WTC11 (cell line): ENCODE results near the gene MDH2. TPM values are rescaled to one million over a fixed set of nuclear protein-coding genes. Genes with fewer than 3 reads are reported as not detected.
A peak's percentile ranks its signal among the peaks of the same experiment; 100 is the strongest.

Experiments
- ATAC-seq: fragments of 200-7000 bp; cut with Tn5 transposase; 2 replicates; pipeline ENCODE4 v1.10.0; 2021; ENCODE audit warnings: mild to moderate bottlenecking, moderate library complexity
- Bru-seq: library from RNA; stranded (reverse); fragments of 400-500 nt; gene quantifications from one replicate; lab custom pipeline; 2021; lab: Mats Ljungman, UMichigan
- CTCF ChIA-PET: fragments of 300-600 bp; sonication (Branson Sonifier 250); formaldehyde crosslinking; loops from one replicate; lab custom pipeline; 2021; ENCODE audit warnings: antibody characterized with exemption; lab: Charles Lee
- POLR2A ChIA-PET: fragments of 350-600 bp; sonication (Branson Sonifier 250); formaldehyde crosslinking; loops from one replicate; lab custom pipeline; 2021; ENCODE audit warnings: antibody characterized with exemption; lab: Charles Lee
- DNase-seq: peaks from one replicate; pipeline ENCODE4 v3.0.0; 2021; ENCODE audit warnings: low spot score
- H3K27ac Mint-ChIP-seq: 2 replicates; pipeline ENCODE4 v1.8.0; 2021; ENCODE audit warnings: mixed read lengths
- H3K27me3 Mint-ChIP-seq: 2 replicates; pipeline ENCODE4 v1.8.0; 2021; ENCODE audit warnings: low read depth, mild to moderate bottlenecking, moderate library complexity, mixed read lengths
- H3K36me3 Mint-ChIP-seq: 2 replicates; pipeline ENCODE4 v1.8.0; 2021; ENCODE audit warnings: mixed read lengths
- H3K4me1 Mint-ChIP-seq: 2 replicates; pipeline ENCODE4 v1.8.0; 2022; ENCODE audit warnings: mixed read lengths
- H3K4me3 Mint-ChIP-seq: 2 replicates; pipeline ENCODE4 v1.8.0; 2021; ENCODE audit warnings: mild to moderate bottlenecking, moderate library complexity, mixed read lengths
- H3K9me3 Mint-ChIP-seq: 2 replicates; pipeline ENCODE4 v1.8.0; 2021; ENCODE audit warnings: mixed read lengths
- CBFB ChIP-seq: sonication (generic); formaldehyde crosslinking; IDR thresholded peaks from 2 replicates; pipeline ENCODE4 v1.8.1; 2022; ENCODE audit warnings: mild to moderate bottlenecking, low read depth, missing genetic modification reagents
- CDX4 ChIP-seq: fragments of 250-450 bp; sonication (Bioruptor Pico); IDR thresholded peaks from 2 replicates; pipeline ENCODE4 v1.9.0; 2021; ENCODE audit warnings: moderate library complexity, mild to moderate bottlenecking, inconsistent platforms, borderline replicate concordance
- ERG ChIP-seq: fragments of 250-450 bp; sonication (Bioruptor Pico); IDR thresholded peaks from 2 replicates; pipeline ENCODE4 v1.8.0; 2021; ENCODE audit warnings: mild to moderate bottlenecking
- FOXJ3 ChIP-seq: sonication (generic); formaldehyde crosslinking; IDR thresholded peaks from 2 replicates; pipeline ENCODE4 v1.9.0; 2021; ENCODE audit warnings: missing genetic modification reagents, mild to moderate bottlenecking, borderline replicate concordance
- IRF2 ChIP-seq: sonication (generic); formaldehyde crosslinking; IDR thresholded peaks from 2 replicates; pipeline ENCODE4 v1.8.0; 2022; ENCODE audit warnings: low read depth, missing genetic modification reagents, borderline replicate concordance
- JUN ChIP-seq: sonication (generic); formaldehyde crosslinking; IDR thresholded peaks from 2 replicates; pipeline ENCODE4 v1.8.0; 2023; ENCODE audit warnings: mild to moderate bottlenecking, missing genetic modification reagents
- MYBL2 ChIP-seq: sonication (generic); formaldehyde crosslinking; IDR thresholded peaks from 2 replicates; pipeline ENCODE4 v1.8.1; 2023; ENCODE audit warnings: mild to moderate bottlenecking, moderate library complexity, missing genetic modification reagents
- NFE2L1 ChIP-seq: sonication (generic); formaldehyde crosslinking; IDR thresholded peaks from 2 replicates; pipeline ENCODE4 v1.8.1; 2023; ENCODE audit warnings: missing genetic modification reagents
- PREB ChIP-seq: sonication (generic); formaldehyde crosslinking; IDR thresholded peaks from 2 replicates; pipeline ENCODE4 v1.8.1; 2022; ENCODE audit warnings: mild to moderate bottlenecking, missing genetic modification reagents, moderate library complexity, borderline replicate concordance
- TCF7 ChIP-seq: sonication (generic); formaldehyde crosslinking; IDR thresholded peaks from 2 replicates; pipeline ENCODE4 v1.8.0; 2022; ENCODE audit warnings: mild to moderate bottlenecking, low read depth, missing genetic modification reagents, moderate library complexity
- USF1 ChIP-seq: sonication (generic); formaldehyde crosslinking; IDR thresholded peaks from 2 replicates; pipeline ENCODE4 v1.8.0; 2022; ENCODE audit warnings: mild to moderate bottlenecking, missing genetic modification reagents
- ZMAT4 ChIP-seq: fragments of 250-450 bp; sonication (Bioruptor Pico); IDR thresholded peaks from 2 replicates; pipeline ENCODE4 v1.9.0; 2021; ENCODE audit warnings: mild to moderate bottlenecking
- ZNF232 ChIP-seq: sonication (generic); formaldehyde crosslinking; IDR thresholded peaks from 2 replicates; pipeline ENCODE4 v1.8.0; 2022; ENCODE audit warnings: mild to moderate bottlenecking, missing genetic modification reagents
- ZNF416 ChIP-seq: fragments of 250-450 bp; sonication (Bioruptor Pico); IDR thresholded peaks from 2 replicates; pipeline ENCODE4 v1.9.0; 2021; ENCODE audit warnings: mild to moderate bottlenecking, inconsistent platforms
- ZNF423 ChIP-seq: fragments of 250-450 bp; sonication (Bioruptor Pico); IDR thresholded peaks from 2 replicates; pipeline ENCODE4 v2.1.2; 2022; ENCODE audit warnings: mild to moderate bottlenecking, moderate library complexity
- long read RNA-seq, 3 experiments: library from RNA in 1 of 3; library from capped mRNA in 1 of 3; library from polyadenylated mRNA in 1 of 3; unstranded in 2 of 3; stranded (forward) in 1 of 3; transcript quantifications; one replicate each; pipeline ENCODE4 v2.0.0, GENCODE V29; 2021
- total RNA-seq: library from RNA; stranded (reverse); gene quantifications from 3 replicates; pipeline ENCODE4 v1.2.3, GENCODE V29; 2021
- TF ChIP-seq, protein P1 (sequence below): sonication (generic); formaldehyde crosslinking; conservative IDR thresholded peaks from 2 replicates; pipeline ENCODE4 v1.8.1; 2023; ENCODE audit warnings: mild to moderate bottlenecking, low read depth, missing genetic modification reagents, moderate library complexity
- TF ChIP-seq, protein P2 (sequence below): sonication (generic); formaldehyde crosslinking; IDR thresholded peaks from 2 replicates; pipeline ENCODE4 v1.8.0; 2023; ENCODE audit warnings: missing genetic modification reagents, mild to moderate bottlenecking, borderline replicate concordance
- TF ChIP-seq, protein P3 (sequence below): fragments of 250-450 bp; sonication (Bioruptor Pico); IDR thresholded peaks from 2 replicates; pipeline ENCODE4 v2.1.2; 2022; ENCODE audit warnings: mild to moderate bottlenecking, moderate library complexity
- TF ChIP-seq, protein P4 (sequence below): sonication (generic); formaldehyde crosslinking; conservative IDR thresholded peaks from 2 replicates; pipeline ENCODE4 v1.8.1; 2022; ENCODE audit warnings: mild to moderate bottlenecking, missing genetic modification reagents

The MDH2 gene
- total RNA-seq = 298 to 333 TPM (median 313 TPM) in 3 replicates
- Bru-seq, nascent RNA = percentile 87 among the genes with signal in this experiment
- long read RNA-seq, experiment 1, transcript MDH2-204 (8 exons, 2,020 nt) = minor isoform, 14 of 799 reads
- long read RNA-seq, experiment 1, transcript MDH2-201 (9 exons, 2,209 nt) = major isoform, 753 of 799 reads
- long read RNA-seq, experiment 1, partial matches to known transcripts = 18 of 799 reads
- long read RNA-seq, experiment 1, other reads (novel, unspliced or antisense) = 13 of 799 reads
- long read RNA-seq, experiment 2, transcript MDH2-201 (9 exons, 2,209 nt) = major isoform, 505 of 616 reads
- long read RNA-seq, experiment 2, transcript MDH2-204 (8 exons, 2,020 nt) = minor isoform, 6 of 616 reads
- long read RNA-seq, experiment 2, partial matches to known transcripts = 65 of 616 reads
- long read RNA-seq, experiment 2, other reads (novel, unspliced or antisense) = 36 of 616 reads
- long read RNA-seq, experiment 3, transcript MDH2-201 (9 exons, 2,209 nt) = major isoform, 722 of 748 reads
- long read RNA-seq, experiment 3, transcript MDH2-204 (8 exons, 2,020 nt) = minor isoform, 14 of 748 reads
- long read RNA-seq, experiment 3, partial matches to known transcripts = 2 of 748 reads
- long read RNA-seq, experiment 3, other reads (novel, unspliced or antisense) = 10 of 748 reads

GRCh38 chr7:76047811-76048667 lies at the start of gene MDH2, which contains the start of gene STYXL1:
Gene MDH2, plus strand, starts transcription at chr7:76048106. Its CDS starts 55 bp downstream, at chr7:76048161.
Gene STYXL1, minus strand, starts transcription at chr7:76048000. Its CDS starts 17,477 bp downstream, at chr7:76030523.
- Mint-ChIP-seq H3K9me3 (no peaks in the 10 kb centered on the region), H3K4me3 (peak within 1 kb of the TSS; percentile 99), H3K4me1 (peaks cover 22% of the 10 kb centered on the region), H3K36me3 (peaks cover 24% of the 10 kb centered on the region), H3K27ac (peak within 1 kb of the TSS; percentile 99), H3K27me3 (no peaks in the 10 kb centered on the region)
- DNase-seq (peak; percentile 94), ATAC-seq (peak; percentile 96)
- POLR2A ChIA-PET = interaction anchor here (0.6 to 2.2 kb wide), 14 partner anchors 10 to 520 kb away, joined by 3 to 9 read pairs (median 4); partner anchors contain the start of gene POR
- CTCF ChIA-PET = interaction anchor here (0.6 to 2.7 kb wide), 13 partner anchors 11 to 270 kb away, joined by 3 to 13 read pairs (median 3); no protein-coding TSS in a partner anchor
- TF ChIP-seq, protein P1, sequence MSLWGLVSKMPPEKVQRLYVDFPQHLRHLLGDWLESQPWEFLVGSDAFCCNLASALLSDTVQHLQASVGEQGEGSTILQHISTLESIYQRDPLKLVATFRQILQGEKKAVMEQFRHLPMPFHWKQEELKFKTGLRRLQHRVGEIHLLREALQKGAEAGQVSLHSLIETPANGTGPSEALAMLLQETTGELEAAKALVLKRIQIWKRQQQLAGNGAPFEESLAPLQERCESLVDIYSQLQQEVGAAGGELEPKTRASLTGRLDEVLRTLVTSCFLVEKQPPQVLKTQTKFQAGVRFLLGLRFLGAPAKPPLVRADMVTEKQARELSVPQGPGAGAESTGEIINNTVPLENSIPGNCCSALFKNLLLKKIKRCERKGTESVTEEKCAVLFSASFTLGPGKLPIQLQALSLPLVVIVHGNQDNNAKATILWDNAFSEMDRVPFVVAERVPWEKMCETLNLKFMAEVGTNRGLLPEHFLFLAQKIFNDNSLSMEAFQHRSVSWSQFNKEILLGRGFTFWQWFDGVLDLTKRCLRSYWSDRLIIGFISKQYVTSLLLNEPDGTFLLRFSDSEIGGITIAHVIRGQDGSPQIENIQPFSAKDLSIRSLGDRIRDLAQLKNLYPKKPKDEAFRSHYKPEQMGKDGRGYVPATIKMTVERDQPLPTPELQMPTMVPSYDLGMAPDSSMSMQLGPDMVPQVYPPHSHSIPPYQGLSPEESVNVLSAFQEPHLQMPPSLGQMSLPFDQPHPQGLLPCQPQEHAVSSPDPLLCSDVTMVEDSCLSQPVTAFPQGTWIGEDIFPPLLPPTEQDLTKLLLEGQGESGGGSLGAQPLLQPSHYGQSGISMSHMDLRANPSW (CRISPR knock-in tag) = no peak
- 0 out of 2 replicates have a peak, but pooled peaks have one; percentile 17 for TF ChIP-seq NFE2L1 (CRISPR knock-in tag)
- TF ChIP-seq ZNF232 (CRISPR knock-in tag) = peak; percentile 86; the same call in 1 of the 2 replicates
- TF ChIP-seq, protein P2, sequence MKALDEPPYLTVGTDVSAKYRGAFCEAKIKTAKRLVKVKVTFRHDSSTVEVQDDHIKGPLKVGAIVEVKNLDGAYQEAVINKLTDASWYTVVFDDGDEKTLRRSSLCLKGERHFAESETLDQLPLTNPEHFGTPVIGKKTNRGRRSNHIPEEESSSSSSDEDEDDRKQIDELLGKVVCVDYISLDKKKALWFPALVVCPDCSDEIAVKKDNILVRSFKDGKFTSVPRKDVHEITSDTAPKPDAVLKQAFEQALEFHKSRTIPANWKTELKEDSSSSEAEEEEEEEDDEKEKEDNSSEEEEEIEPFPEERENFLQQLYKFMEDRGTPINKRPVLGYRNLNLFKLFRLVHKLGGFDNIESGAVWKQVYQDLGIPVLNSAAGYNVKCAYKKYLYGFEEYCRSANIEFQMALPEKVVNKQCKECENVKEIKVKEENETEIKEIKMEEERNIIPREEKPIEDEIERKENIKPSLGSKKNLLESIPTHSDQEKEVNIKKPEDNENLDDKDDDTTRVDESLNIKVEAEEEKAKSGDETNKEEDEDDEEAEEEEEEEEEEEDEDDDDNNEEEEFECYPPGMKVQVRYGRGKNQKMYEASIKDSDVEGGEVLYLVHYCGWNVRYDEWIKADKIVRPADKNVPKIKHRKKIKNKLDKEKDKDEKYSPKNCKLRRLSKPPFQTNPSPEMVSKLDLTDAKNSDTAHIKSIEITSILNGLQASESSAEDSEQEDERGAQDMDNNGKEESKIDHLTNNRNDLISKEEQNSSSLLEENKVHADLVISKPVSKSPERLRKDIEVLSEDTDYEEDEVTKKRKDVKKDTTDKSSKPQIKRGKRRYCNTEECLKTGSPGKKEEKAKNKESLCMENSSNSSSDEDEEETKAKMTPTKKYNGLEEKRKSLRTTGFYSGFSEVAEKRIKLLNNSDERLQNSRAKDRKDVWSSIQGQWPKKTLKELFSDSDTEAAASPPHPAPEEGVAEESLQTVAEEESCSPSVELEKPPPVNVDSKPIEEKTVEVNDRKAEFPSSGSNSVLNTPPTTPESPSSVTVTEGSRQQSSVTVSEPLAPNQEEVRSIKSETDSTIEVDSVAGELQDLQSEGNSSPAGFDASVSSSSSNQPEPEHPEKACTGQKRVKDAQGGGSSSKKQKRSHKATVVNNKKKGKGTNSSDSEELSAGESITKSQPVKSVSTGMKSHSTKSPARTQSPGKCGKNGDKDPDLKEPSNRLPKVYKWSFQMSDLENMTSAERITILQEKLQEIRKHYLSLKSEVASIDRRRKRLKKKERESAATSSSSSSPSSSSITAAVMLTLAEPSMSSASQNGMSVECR (CRISPR knock-in tag) = peak; percentile 97
- no peak for TF ChIP-seq CDX4 (CRISPR knock-in tag)
- TF ChIP-seq IRF2 (CRISPR knock-in tag) = no peak
- TF ChIP-seq ZMAT4 (CRISPR knock-in tag) = no peak
- no peak for TF ChIP-seq PREB
- TF ChIP-seq, protein P3, sequence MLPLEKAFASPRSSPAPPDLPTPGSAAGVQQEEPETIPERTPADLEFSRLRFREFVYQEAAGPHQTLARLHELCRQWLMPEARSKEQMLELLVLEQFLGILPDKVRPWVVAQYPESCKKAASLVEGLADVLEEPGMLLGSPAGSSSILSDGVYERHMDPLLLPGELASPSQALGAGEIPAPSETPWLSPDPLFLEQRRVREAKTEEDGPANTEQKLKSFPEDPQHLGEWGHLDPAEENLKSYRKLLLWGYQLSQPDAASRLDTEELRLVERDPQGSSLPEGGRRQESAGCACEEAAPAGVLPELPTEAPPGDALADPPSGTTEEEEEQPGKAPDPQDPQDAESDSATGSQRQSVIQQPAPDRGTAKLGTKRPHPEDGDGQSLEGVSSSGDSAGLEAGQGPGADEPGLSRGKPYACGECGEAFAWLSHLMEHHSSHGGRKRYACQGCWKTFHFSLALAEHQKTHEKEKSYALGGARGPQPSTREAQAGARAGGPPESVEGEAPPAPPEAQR = no peak
- peak; percentile 78; the same call in 1 of the 2 replicates for TF ChIP-seq MYBL2 (CRISPR knock-in tag)
- TF ChIP-seq JUN (CRISPR knock-in tag) = no peak
- no peak for TF ChIP-seq FOXJ3 (CRISPR knock-in tag)
- TF ChIP-seq TCF7 (CRISPR knock-in tag) = peak; percentile 75; the same call in 1 of the 2 replicates
- no peak for TF ChIP-seq ERG (CRISPR knock-in tag)
- no peak for TF ChIP-seq CBFB (CRISPR knock-in tag)
- TF ChIP-seq USF1 (CRISPR knock-in tag) = peak; percentile 46; the same call in 1 of the 2 replicates
- TF ChIP-seq, protein P4, sequence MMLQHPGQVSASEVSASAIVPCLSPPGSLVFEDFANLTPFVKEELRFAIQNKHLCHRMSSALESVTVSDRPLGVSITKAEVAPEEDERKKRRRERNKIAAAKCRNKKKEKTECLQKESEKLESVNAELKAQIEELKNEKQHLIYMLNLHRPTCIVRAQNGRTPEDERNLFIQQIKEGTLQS (CRISPR knock-in tag) = no peak
- no peak for TF ChIP-seq ZNF423
- TF ChIP-seq ZNF416 (CRISPR knock-in tag) = no peak
